D341Med (cell line): ENCODE data around the gene TINCR.

Experiments
- DNase-seq: peaks from one replicate; pipeline ENCODE4 v3.0.0; 2012; ENCODE audit warnings: low spot score

The TINCR gene

GRCh38 chr19:5512715-5513114 is 55.0 kb downstream of the TINCR start:
- DNase-seq: peak; percentile 7
